ENCODE measurements around the gene CD9.
A peak's percentile ranks its signal among the peaks of the same experiment; 100 is the strongest.

Gene CD9

DNA sequence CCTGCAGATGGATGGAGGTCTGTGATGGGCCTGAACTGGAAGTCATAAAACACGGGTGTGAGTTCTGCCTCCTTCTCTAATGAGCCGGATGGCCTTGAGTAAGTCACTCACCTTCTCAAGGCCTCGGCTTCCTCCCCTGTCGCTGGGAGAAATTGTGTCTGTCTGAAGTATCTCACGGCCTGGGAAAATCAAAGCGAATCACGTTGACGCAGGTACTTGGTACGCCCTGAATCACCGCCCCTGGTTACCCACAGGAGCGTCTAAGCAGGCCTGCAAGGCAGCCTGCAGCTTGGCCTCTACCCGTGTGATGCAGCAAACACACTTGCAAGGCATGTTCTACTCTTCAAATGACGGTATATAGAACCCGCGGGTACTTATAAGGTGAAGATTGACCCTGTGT, 28.1 kb upstream of the CD9 start:
- no peaks in the 10 kb centered on the region for H3K36me3 ChIP-seq (ENCODE audit: low read depth)
- DNase-seq (ENCODE audit: low spot score) (no peak), ATAC-seq (ENCODE audit: low read depth) (no peak)
- H3K27ac ChIP-seq (ENCODE audit: poor library complexity, severe bottlenecking) = no peak overlapping the region
- no peaks in the 10 kb centered on the region for H3K27me3 ChIP-seq (ENCODE audit: insufficient read depth, poor library complexity, severe bottlenecking)
- H3K9me3 ChIP-seq (ENCODE audit: severe bottlenecking) = no peaks in the 10 kb centered on the region
- H3K4me1 ChIP-seq (ENCODE audit: insufficient read depth, poor library complexity, severe bottlenecking) = peaks cover 16% of the 10 kb centered on the region
- TF ChIP-seq, protein P1, sequence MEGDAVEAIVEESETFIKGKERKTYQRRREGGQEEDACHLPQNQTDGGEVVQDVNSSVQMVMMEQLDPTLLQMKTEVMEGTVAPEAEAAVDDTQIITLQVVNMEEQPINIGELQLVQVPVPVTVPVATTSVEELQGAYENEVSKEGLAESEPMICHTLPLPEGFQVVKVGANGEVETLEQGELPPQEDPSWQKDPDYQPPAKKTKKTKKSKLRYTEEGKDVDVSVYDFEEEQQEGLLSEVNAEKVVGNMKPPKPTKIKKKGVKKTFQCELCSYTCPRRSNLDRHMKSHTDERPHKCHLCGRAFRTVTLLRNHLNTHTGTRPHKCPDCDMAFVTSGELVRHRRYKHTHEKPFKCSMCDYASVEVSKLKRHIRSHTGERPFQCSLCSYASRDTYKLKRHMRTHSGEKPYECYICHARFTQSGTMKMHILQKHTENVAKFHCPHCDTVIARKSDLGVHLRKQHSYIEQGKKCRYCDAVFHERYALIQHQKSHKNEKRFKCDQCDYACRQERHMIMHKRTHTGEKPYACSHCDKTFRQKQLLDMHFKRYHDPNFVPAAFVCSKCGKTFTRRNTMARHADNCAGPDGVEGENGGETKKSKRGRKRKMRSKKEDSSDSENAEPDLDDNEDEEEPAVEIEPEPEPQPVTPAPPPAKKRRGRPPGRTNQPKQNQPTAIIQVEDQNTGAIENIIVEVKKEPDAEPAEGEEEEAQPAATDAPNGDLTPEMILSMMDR (IDR thresholded peaks at IDR 0.05; ENCODE audit: poor library complexity, severe bottlenecking) = no peak
- no peak overlapping the region for H3K4me3 ChIP-seq (ENCODE audit: severe bottlenecking)

GRCh38 chr12:6172862-6173261, 27.3 kb upstream of the CD9 start:
- ATAC-seq (ENCODE audit: low read depth) (no peak), DNase-seq (ENCODE audit: low spot score) (no peak)
- no peak overlapping the region for H3K27ac ChIP-seq (ENCODE audit: poor library complexity, severe bottlenecking)
- peaks cover 8% of the 10 kb centered on the region for H3K4me1 ChIP-seq (ENCODE audit: insufficient read depth, poor library complexity, severe bottlenecking)
- H3K4me3 ChIP-seq (ENCODE audit: severe bottlenecking) = no peak overlapping the region
- H3K27me3 ChIP-seq (ENCODE audit: insufficient read depth, poor library complexity, severe bottlenecking) = no peaks in the 10 kb centered on the region
- no peaks in the 10 kb centered on the region for H3K9me3 ChIP-seq (ENCODE audit: severe bottlenecking)
- TF ChIP-seq, protein P1 (IDR thresholded peaks at IDR 0.05; ENCODE audit: poor library complexity, severe bottlenecking) = no peak
- H3K36me3 ChIP-seq (ENCODE audit: low read depth) = no peaks in the 10 kb centered on the region

- Histone ChIP-seq H3K9me3 (ENCODE audit: severe bottlenecking) (no peaks in the 10 kb centered on the region), H3K27ac (ENCODE audit: poor library complexity, severe bottlenecking) (no peak overlapping the region), H3K36me3 (ENCODE audit: low read depth) (no peaks in the 10 kb centered on the region), H3K4me3 (ENCODE audit: severe bottlenecking) (no peak overlapping the region), H3K27me3 (ENCODE audit: insufficient read depth, poor library complexity, severe bottlenecking) (no peaks in the 10 kb centered on the region), H3K4me1 (ENCODE audit: insufficient read depth, poor library complexity, severe bottlenecking) (peaks cover 31% of the 10 kb centered on the region)
- TF ChIP-seq, protein P1 (IDR thresholded peaks at IDR 0.05; ENCODE audit: poor library complexity, severe bottlenecking) = no peak
- ATAC-seq (ENCODE audit: low read depth) (no peak), DNase-seq (ENCODE audit: low spot score) (no peak)
These were observed 22.4 kb upstream of the CD9 start for GRCh38 chr12:6177642-6178358.

DNA sequence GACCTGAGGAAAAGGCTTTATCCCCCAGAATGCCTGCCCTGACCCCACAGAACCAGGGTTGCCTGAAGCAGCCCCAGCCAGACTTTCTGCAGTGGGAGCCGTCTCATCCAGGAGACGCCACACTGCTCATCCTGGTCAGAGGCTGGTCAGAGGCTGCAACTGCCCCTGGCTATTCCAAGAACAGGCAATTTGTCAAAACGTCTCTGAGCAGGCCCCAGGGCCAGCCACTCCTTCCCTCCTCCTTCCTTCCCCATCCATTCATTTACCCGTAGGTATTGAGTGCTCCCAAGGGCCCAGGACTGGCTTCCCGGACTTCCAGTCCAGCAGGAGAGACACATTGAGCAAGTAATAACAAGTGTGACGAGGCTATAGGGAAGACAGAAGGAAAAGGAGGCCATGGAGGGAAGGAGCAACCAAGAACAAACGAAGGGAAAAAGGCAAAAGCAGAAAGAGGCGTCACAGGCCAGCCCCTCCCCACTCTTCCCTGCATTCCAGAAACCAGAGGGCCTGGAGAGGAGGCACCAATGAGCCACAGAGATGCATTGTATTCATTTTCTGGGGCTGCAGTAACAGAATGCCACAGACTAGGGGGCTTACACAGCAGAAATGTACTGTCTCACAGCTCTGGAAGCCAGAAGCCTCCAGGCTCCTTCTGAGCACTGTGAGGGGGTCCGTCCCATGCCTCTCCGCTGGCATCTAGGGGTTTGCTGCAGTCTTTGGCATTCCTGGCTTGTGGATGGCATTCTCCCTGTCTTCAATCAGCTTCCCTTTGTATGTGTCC, 21.0 kb upstream of the CD9 start:
- H3K27ac ChIP-seq (ENCODE audit: poor library complexity, severe bottlenecking) = peak overlapping the region; percentile 78
- no peak for ATAC-seq (ENCODE audit: low read depth)
- no peak overlapping the region for H3K4me3 ChIP-seq (ENCODE audit: severe bottlenecking)
- no peaks in the 10 kb centered on the region for H3K9me3 ChIP-seq (ENCODE audit: severe bottlenecking)
- H3K36me3 ChIP-seq (ENCODE audit: low read depth) = no peaks in the 10 kb centered on the region
- no peak for DNase-seq (ENCODE audit: low spot score)
- TF ChIP-seq, protein P1 (IDR thresholded peaks at IDR 0.05; ENCODE audit: poor library complexity, severe bottlenecking) = no peak
- peaks cover 41% of the 10 kb centered on the region for H3K4me1 ChIP-seq (ENCODE audit: insufficient read depth, poor library complexity, severe bottlenecking)
- no peaks in the 10 kb centered on the region for H3K27me3 ChIP-seq (ENCODE audit: insufficient read depth, poor library complexity, severe bottlenecking)
